GM19025 (cell line): ENCODE data around the gene BIN2.
"Not testable (repeated sequence)": the region's sequence is repeated elsewhere in the genome, so short reads cannot be mapped to it uniquely, and the experiment has no call there.

Source experiments
- ATAC-seq: cut with Tn5 transposase; IDR thresholded peaks from one replicate; pipeline ENCODE4 v1.9.1; 2021; ENCODE audit warnings: mild to moderate bottlenecking, low read depth, moderate library complexity; ENCODE audit not compliant: unreplicated experiment

BIN2 gene

GRCh38 chr12:51265024-51265423, 59.0 kb downstream of the BIN2 start:
- ATAC-seq, result peak; percentile 64

GRCh38 chr12:51264297-51264696, 59.7 kb downstream of the BIN2 start:
- no peak for ATAC-seq

- no peak for ATAC-seq
These were observed 60.6 kb downstream of the BIN2 start for GRCh38 chr12:51263341-51263740.

- no peak for ATAC-seq
These were observed 61.2 kb downstream of the BIN2 start for GRCh38 chr12:51262758-51263177.

- ATAC-seq, result not testable (repeated sequence)
These were observed 64.4 kb downstream of the BIN2 start for GRCh38 chr12:51259600-51259999.

- ATAC-seq, result no peak
These were observed 69.4 kb downstream of the BIN2 start for GRCh38 chr12:51254536-51254935.

DNA sequence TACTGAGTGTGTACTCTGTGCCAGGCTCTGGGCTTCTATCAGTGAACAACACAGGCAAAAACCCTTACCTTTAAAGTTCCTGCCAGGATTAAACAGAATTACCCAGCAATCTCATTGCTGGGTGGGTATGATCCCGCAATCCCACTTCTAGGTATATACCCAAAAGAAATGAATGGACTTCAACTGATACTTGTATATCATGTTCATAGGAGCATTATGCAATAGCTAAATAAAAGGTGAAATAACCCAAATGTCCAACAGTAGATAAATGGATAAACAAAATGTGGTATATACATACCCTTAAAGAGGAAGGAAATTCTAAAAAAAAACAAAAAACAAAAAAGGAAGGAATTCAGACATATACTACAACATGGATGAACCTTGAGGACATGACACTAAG, 70.7 kb downstream of the BIN2 start:
- no peak for ATAC-seq

DNA sequence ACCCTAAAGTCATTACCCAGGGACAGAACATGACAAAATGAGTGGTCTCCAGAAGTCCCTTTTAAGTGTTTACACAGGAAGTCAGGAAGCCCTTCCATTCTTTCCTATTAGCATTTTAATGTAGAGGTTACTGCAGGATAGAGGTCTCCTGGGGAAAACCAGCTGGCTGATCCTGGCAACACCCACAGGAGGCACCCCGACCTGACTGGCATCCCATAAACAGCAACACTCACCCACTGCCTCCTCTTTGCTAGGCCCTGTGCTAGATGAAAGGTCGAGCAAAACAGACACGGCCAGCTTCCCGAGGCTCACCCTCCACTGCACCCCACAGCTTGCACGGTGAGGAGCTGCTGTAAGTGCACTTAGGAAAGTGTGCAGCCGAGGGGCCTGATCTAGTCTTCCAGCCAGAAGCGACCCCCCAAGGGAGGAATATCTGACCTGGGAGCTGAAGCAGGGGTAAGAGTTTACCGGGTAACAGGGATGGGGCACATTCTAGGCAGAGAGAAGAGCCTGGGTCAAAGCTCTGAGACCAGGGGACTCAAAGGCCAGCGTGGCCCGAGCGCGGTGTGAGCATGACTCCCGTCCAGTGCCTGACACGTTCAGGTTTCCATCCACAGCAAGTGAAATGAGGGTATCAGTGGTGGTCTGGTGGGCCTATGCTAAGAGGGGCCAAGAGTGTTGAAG, 76.3 kb downstream of the BIN2 start:
- no peak for ATAC-seq

GRCh38 chr12:51246254-51246853, 77.6 kb downstream of the BIN2 start:
- no peak for ATAC-seq

DNA sequence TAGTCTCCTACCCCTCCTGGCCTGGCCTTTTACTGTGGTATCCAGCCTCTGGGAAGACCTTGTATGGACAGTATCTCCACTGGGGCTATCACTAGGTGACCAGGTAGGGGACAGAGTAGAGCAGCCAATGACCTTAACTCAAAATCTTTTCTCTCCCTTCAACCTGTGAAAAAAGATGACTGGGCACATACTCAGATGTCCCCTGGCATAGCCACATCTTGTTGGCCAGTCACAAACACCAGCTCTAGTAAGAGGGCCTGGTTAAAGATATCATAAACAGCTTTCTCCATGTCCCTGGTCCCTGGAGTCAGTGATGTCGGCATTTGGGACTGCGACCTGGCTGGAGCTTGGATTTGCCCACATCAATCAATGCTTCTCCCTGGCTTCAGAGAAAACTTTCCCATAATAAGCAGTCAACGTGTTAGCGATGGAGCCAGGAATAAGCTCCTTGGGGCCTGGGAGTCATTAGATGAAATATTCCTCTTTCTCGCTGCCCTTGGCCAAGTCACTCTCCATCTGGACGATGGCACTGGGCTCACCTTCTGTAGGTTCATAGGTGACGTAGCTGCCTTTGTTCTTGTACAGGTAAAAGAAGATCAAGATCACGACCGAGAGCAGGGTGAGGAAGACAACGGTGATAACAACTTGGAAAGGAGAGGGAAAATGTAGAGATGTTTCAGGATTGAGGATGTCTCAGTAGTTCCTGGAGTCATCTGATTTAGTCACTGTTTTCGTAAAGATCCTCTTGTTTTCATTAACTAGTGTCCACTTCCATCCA, 78.3 kb downstream of the BIN2 start:
- no peak for ATAC-seq

DNA sequence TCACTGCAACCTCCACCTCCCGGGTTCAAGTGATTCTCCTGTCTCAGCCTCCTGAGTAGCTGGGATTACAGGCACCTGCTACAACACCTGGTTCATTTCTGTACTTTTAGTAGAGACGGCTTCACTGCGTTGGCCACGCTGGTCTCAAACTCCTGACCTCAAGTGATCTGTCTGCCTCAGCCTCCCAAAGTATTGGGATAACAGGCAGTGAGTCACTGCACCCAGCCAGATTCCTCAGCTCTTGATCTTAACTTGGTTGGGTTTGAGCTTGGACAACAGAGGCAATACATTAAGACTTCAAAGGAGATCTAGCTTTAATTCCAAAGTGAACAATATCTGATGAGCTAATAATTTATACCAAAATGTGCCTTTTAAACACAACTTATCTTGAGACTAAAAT, 79.7 kb downstream of the BIN2 start:
- no peak for ATAC-seq

DNA sequence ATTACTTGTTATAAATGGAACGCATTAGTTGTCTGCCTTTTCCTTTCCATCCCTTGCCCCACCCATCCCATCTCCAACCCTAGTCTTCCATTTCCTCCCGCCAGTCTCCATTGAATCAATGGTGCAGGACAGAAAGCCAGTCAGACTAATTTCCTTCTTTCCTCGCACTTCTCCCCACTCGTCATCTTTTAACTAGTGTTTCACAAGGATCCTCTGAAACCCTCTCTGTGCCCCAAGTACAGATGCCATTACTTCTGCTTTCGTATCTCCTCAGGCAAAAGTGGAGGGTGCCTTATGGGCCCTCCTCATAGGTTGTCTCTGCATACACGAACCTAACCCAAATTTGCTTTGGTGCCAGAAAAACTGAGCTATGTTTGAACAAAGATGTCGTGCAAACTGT, 81.1 kb downstream of the BIN2 start:
- ATAC-seq, result no peak

DNA sequence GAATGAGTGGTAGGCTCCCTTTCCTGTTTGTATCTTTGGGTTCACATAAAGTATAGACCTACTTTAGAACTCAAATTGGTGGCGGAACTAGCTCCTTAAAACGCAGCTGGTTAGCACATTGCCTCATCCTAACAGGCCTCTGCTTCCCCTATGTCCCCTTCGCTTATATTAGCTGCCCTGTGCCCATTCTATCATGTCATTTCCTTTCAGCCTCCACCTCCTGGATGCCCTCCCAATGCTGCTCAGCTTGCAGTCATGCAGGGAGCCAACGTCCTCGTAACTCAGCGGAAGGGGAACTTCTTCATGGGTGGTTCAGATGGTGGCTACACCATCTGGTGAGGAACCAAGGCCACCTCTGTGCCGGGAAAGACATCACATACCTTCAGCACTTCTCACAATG, 81.9 kb downstream of the BIN2 start:
- no peak for ATAC-seq

- ATAC-seq, result no peak
These were observed 83.0 kb downstream of the BIN2 start for GRCh38 chr12:51240971-51241370.

DNA sequence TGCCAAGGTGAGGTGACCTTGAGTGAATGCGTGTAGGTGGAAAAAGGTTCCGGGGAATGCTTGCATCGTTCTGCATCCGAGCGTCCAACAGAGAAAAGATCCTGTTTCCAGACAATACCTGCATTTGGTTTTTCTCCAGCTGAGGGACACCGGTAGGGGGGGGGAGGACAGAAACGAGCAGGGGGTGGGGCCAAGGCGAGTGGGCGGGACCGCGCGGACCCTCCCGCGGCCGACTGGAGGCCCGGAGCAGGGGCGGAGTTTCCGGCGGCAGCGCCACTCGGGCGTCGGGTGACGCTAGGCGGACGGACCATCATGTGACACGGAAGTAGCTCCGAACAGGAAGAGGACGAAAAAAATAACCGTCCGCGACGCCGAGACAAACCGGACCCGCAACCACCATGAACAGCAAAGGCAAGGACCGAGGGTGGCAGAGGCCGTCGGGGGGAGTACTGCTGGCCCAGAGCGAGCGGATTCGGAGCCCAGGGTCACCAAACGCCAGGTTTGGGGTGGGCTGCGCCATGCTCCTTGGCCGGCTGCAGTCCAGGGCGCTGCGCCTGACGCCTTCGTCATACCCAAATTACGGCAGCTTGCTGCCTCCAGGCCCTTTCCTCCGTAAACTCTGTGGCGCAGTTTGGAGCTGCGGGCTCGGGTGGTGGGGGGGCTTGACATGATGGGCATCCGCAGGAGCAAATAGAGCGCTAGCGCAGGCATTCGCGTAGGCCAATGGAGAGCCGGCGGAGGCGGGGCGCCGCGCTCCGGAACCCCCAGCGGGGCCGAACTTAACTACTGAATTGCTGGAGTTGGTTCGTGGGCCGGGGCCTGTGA, 85.3 kb downstream of the BIN2 start, which contains the start of gene DAZAP2:
Gene DAZAP2 (plus strand): TSS at position 317 of the 825 bp plus-strand sequence. CDS start 82 bp downstream, at position 399.
- peak; percentile 92 for ATAC-seq

- ATAC-seq, result no peak
These were observed 85.9 kb downstream of the BIN2 start for GRCh38 chr12:51238037-51238509.

DNA sequence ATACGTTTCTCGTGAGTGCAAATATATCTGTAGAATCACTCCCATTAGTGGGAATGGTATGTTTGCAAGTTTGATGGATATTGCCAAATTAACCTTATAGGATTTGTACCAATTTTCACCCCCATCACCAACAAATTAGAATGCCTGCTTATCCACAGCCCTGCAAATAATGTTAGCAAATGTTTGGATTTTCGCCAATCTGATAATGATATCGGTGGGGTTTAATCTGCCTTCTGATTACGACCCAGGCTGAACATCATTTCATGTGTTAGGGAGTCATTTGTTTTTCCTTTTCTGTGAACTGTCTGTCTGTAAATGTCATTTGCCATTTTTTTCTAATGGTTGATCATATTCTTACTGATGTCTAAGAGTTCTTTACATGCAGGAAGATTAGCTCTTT, 89.4 kb downstream of the BIN2 start:
- ATAC-seq, result no peak

GRCh38 chr12:51232642-51233041, 91.3 kb downstream of the BIN2 start:
- ATAC-seq, result no peak
